ENCODE results near the gene JPT2.

DNA sequence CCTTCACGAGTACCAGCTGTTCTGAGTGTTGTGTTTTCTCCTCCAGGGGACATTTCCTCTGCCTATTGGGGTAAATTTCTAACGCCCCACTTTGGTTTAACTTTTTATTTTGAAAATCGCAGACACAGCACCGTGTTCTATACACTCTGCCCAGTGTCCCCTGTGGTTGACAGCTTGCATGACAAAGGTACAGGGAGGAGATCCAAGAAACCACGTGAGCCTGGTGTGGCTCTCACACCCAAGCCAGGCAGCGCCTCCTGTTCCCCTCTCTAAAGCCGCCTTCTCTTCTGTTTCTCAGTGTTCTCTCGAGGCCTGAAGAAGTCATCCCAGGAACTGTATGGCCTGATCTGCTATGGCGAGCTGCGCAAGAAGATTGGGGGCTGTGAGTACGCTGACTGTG, 40.6 kb upstream of the JPT2 start:
- TF ChIP-seq, protein P1, sequence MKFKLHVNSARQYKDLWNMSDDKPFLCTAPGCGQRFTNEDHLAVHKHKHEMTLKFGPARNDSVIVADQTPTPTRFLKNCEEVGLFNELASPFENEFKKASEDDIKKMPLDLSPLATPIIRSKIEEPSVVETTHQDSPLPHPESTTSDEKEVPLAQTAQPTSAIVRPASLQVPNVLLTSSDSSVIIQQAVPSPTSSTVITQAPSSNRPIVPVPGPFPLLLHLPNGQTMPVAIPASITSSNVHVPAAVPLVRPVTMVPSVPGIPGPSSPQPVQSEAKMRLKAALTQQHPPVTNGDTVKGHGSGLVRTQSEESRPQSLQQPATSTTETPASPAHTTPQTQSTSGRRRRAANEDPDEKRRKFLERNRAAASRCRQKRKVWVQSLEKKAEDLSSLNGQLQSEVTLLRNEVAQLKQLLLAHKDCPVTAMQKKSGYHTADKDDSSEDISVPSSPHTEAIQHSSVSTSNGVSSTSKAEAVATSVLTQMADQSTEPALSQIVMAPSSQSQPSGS (IDR thresholded peaks at IDR 0.05; ENCODE audit: low read length): no peak
- no peak for TF ChIP-seq JUND (IDR thresholded peaks at IDR 0.05; ENCODE audit: low read depth, low read length)
- no peak for TF ChIP-seq POLR2AphosphoS5 (IDR thresholded peaks at IDR 0.05; ENCODE audit: low read length)
- TF ChIP-seq, protein P2, sequence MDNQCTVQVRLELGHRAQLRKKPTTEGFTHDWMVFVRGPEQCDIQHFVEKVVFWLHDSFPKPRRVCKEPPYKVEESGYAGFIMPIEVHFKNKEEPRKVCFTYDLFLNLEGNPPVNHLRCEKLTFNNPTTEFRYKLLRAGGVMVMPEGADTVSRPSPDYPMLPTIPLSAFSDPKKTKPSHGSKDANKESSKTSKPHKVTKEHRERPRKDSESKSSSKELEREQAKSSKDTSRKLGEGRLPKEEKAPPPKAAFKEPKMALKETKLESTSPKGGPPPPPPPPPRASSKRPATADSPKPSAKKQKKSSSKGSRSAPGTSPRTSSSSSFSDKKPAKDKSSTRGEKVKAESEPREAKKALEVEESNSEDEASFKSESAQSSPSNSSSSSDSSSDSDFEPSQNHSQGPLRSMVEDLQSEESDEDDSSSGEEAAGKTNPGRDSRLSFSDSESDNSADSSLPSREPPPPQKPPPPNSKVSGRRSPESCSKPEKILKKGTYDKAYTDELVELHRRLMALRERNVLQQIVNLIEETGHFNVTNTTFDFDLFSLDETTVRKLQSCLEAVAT (IDR thresholded peaks at IDR 0.05): no peak
- TF ChIP-seq EP300 (IDR thresholded peaks at IDR 0.05; ENCODE audit: borderline replicate concordance in 1 of 2, control insufficient read depth in 1 of 2, low read depth in 2 of 2, low read length in 2 of 2): no peak
- TF ChIP-seq RAD51 (IDR thresholded peaks at IDR 0.05): no peak
